Right ventricle myocardium superior (tissue), 1 donor: ENCODE measurements around the gene FBXO46. TPM values are rescaled to one million over a fixed set of nuclear protein-coding genes. Genes with fewer than 3 reads are reported as not detected.
A peak's percentile ranks its signal among the peaks of the same experiment; 100 is the strongest.
"Not testable (repeated sequence)": the region's sequence is repeated elsewhere in the genome, so short reads cannot be mapped to it uniquely, and the experiment has no call there.

Experiments used
- ATAC-seq: fragments of 200-7000 bp; cut with Tn5 transposase; one replicate; pipeline ENCODE4 v1.9.1; 2020; ENCODE audit warnings: mild to moderate bottlenecking; ENCODE audit not compliant: poor library complexity
- DNase-seq: peaks from one replicate; pipeline ENCODE4 v3.0.0-alpha.2; 2020
- intact Hi-C: fragments of 100-400 bp; cut with DNase I; formaldehyde crosslinking; loops from one replicate; pipeline ENCODE4 v1.11.2; 2022
- total RNA-seq: library from RNA; stranded (reverse); fragmentation: NEBNext Ultra II Directional; extraction: Animal tissue kit (Norgen Biotek cat#: 25700); gene quantifications from one replicate; pipeline ENCODE4 v1.2.1, GENCODE V29; 2021
- donor health status: DM: no; HTN: yes; CAD: no; lungs with severe emphysema.

FBXO46 gene
- total RNA-seq, 1 donor from 2014 or later, result 14.5 TPM

DNA sequence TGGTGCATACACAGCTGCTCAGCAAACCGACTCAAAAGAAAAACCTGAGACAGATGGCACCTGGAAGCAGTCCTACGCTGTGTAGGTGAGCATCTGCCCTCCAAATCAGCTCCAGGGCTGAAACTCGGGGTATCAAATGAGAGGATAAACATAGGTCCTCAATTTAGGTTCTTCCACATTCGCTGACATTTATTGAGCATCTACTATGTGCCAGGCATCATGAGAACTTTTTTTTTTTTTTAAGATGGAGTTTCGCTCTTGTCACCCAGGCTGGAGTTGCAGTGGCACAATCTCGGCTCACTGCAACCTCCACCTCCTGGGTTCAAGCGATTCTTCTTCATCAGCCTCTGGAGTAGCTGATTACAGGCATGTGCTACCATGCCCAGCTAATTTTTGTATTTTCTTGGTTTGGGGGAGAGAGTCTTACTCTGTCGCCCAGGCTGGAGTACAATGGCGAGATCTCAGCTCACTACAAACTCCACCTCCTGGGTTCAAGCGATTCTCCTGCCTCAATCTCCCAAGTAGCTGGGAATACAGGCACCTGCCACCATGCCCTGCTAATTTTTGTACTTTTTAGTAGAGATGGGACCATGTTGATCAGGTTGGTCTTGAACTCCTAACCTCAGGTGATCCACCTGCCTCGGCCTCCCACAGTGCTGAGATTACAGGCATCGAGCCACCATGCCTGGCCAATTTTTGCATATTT lies 24.8 kb downstream of the FBXO46 start:
- DNase-seq (no peak), ATAC-seq (no peak)
- intact Hi-C loops, result no loop called here

DNA sequence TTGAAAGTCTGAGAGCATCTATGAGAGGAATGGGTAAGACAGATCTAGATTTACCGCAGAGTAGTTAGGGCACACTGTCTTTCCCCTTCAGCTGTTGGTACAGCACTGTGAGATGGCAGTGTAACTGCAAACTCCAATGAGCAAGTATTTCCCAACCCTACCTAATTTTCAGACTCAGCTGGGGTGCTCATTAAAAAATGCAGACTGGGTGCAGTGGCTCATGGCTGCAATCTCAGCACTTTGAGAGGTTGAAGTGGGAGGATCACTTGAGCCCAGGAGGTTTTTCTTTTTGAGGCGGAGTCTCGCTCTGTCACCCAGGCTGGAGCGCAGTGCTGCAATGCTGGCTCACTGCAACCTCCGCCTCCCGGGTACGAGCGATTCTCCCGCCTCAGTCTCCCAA lies 25.6 kb downstream of the FBXO46 start:
- intact Hi-C loops, result no loop called here
- ATAC-seq (no peak), DNase-seq (no peak)

DNA sequence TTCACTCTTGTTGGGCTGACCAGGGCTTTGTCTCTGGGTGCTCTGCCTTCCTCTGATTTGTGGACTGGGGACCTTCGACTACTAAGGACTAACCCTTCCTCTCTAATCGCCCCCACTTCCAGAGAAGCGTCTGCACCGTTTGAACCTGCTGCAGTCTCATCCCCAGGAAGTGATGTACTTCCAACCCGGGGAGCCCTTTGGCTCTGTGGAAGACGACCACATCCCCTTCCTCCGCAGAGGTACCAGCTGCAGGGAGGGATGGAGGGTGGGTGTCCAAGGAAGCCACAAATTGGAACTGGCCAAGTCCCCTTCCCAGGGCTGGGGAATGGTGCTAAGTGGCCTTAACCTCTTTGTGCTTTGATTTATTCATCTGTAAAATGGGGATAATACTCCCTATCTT lies 29.0 kb downstream of the FBXO46 start:
- DNase-seq (no peak), ATAC-seq (no peak)
- intact Hi-C loops, result no loop called here

DNA sequence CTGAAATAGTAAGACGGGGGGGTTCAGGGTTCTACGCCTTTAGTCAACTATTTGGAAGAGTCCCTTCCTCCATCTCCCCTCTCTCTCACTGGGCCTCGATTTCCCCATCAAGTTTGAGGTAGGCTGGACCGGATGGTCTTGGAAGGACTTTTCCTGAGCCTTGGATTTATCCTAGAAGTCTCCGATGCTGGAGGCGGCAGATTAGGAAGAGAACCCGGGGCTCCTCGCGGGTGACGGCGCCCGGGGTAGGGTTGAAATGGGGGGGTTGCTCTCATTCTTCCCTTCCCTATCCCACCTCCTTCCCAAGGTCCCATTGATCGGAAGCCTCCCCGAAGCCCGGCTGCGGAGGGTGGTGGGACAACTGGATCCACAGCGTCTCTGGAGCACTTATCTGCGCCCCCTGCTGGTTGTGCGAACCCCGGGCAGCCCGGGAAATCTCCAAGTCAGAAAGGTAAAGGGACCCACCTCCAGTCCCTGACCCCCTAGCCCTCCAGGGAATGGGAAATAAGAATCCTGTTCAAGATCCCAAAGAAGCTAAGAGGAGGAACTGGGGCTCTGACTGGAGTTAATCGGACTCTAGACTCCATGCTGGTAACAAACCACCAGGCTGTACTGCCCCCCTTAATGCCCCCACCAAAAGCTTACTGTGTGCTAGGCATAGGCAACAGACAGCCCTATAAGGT lies 37.4 kb downstream of the FBXO46 start:
- ATAC-seq (peak; percentile 42), DNase-seq (peak; percentile 87)
- intact Hi-C loops, result no loop called here

DNA sequence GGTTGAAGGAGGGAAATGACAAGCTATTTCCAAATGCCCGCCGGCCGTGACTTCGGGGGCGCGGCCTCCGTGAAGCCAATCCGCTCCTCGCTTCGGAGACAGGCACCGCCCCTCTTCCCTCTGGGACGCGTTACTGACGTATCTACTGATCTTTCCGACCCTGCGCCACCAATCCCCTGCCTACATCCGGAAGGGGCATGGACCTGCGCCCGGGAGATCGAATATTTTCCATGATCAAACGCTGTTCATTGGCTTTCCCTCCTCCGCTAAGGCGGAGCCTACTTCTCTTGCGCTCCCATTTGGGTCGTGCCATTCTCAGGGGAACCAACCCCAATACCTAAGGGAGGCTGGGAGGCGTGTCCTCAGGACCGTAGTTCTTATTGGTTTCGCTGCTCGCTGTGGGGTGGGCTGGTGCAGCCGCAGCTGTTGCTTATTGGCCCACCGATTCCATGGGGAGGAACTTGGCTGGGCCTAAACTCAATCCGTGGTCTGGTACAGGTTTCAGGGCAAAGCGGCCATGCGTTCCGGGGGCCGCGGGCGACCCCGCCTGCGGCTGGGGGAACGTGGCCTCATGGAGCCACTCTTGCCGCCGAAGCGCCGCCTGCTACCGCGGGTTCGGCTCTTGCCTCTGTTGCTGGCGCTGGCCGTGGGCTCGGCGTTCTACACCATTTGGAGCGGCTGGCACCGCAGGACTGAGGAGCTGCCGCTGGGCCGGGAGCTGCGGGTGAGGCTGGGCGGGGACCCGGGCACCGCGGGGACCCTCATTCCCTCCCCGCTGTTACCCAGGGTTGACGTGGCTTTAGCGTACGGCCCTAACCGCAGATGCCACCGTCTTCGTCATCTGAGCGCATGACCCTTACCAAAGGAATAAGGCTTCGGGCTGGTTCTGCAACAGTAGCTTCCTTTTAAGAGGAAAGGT lies 38.2 kb downstream of the FBXO46 start, which contains the start of gene QPCTL:
QPCTL (plus strand) TSS at position 480 of the 919 bp plus-strand sequence; CDS start at position 518, 38 bp downstream.
- ATAC-seq, result peak; percentile 95
- intact Hi-C loops, result no loop called here
- peak; percentile 97 for DNase-seq

DNA sequence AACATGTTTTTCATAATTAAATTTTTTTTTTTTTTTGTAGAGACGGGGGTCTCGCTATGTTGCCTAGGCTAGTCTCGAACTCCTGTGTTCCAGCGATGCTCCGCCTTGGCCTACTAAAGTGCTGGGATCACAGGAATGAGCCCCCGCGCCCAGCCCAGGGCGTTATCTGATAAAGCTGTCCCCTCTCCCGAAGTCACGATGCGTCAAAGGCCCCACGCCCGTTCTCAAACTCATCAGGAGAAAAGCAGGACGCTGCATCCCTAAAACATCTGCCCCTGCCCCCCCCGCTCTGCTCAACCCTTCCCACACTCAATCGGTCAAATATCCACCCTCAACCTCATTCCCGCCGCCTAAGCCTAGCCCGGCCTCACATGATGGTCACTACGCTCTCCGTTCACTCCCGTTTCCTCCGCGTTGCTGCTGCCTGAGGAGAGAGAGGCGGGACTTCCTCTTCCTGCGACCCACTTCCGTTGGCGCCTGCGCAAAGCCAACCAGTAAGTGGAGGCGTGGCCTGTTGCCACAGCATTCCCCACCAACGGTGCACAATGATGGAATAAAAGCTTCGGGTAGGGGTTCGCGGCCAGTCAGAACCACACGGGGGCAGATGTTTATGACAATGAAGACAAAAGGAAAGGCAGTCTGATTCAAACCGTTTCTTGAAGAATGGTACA lies 39.0 kb downstream of the FBXO46 start, which contains the start of gene SNRPD2:
SNRPD2 (minus strand) TSS at position 438 of the 671 bp plus-strand sequence; CDS start at position 373, 65 bp downstream.
- intact Hi-C loops, result no loop called here
- ATAC-seq, result peak; percentile 92
- peak; percentile 95 for DNase-seq

DNA sequence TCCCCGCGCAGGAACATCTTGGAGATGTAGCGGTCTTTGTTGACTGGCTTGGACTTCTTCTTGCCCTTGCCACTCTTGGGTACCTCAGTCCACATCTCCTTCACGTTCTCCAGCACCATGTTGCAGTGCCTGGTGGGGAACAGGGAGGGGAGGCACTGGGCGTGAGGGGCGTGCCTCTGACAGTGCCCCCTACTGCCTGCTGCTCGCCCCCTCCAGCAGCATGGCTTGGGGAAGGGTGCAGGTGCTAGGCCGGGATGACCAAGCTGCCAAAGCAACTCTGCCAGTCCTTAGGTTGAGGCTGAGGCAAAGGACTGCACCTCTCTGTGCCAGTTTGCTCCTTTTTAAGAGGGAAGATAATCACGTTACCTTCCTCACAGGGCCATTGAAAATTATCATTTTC lies 43.1 kb downstream of the FBXO46 start:
- ATAC-seq, result no peak
- no peak for DNase-seq
- intact Hi-C loops, result no loop called here

DNA sequence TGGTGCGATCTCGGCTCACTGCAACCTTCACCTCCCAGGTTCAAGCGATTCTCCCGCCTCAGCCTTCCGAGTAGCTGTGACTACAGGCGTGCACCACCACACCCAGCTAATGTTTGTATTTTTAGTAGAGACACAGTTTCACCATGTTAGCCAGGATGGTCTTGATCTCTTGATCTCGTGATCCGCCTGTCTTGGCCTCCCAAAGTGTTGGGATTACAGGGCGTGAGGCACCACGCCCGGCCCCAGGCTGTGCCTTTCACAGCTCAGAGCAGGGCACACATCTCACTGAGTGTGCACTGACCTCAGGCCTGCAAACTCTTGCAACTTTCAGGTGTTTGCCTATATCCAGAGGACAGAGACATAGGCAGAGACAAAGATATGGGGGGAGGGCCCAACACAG lies 45.7 kb downstream of the FBXO46 start:
- ATAC-seq, intact Hi-C loops, DNase-seq: not testable (repeated sequence)

DNA sequence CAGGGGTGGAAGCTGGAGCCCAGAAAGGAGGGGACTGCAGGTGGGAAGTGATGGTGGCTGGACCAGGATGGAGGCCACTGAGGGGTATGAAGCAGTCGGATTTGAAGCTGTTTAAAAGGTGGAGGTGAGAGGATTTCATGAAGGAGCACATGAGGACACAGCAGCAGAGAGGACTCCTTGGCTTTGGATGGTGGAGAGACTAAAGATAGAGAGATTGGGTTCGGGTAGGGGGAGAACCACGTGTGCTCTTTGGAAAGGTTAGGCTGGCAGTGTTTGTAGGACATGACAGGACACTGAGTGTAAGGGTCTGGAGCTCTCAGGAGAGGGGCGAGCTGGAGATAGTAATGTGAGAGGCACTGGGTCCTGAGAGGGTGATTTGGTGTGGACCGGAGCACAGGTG lies 47.8 kb downstream of the FBXO46 start:
- DNase-seq (no peak), ATAC-seq (no peak)
- intact Hi-C loops, result no loop called here

DNA sequence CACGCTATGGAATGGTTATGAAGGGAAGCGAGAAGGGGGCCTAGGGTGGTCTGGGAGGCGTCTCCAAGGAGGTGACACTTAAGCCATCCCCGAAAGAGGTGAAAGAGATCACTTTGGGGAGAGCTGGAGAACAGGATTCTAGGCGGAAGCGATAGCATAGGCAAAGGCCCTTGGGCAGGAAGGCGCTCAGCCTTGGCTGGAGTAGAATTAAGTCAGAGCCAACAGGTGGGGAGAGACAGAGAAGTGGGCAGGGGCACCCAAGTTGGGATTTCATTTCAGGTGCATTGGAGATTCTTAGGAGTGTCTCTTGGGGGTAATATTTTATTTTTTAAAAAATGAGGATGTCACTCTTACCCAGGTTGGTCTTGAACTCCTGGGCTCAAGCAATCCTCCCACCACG lies 48.6 kb downstream of the FBXO46 start:
- no peak for ATAC-seq

DNA sequence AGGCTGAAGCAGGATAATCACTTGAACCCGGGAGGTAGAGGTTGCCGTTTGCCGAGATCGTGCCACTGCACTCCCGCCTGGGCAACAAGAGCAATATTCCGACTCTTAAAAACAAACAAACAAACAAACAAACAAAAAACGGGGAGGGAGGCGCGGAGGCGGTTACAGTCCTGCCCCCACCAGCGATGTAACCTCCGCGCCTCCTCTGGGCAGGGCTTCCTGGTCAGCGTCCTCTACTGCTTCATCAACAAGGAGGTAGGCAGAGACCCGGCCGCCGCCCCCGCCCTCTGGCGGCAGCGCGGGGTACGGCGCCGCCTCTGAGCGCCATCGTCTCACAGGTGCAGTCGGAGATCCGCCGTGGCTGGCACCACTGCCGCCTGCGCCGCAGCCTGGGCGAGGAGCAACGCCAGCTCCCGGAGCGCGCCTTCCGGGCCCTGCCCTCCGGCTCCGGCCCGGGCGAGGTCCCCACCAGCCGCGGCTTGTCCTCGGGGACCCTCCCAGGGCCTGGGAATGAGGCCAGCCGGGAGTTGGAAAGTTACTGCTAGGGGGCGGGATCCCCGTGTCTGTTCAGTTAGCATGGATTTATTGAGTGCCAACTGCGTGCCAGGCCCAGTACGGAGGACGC lies 49.2 kb downstream of the FBXO46 start:
- peak; percentile 93 for DNase-seq
- peak; percentile 92 for ATAC-seq
- intact Hi-C loops, result no loop called here

More for the DNA sequence above, 48.6 kb downstream of the FBXO46 start:
- intact Hi-C loops, result no loop called here
- DNase-seq, result no peak

DNA sequence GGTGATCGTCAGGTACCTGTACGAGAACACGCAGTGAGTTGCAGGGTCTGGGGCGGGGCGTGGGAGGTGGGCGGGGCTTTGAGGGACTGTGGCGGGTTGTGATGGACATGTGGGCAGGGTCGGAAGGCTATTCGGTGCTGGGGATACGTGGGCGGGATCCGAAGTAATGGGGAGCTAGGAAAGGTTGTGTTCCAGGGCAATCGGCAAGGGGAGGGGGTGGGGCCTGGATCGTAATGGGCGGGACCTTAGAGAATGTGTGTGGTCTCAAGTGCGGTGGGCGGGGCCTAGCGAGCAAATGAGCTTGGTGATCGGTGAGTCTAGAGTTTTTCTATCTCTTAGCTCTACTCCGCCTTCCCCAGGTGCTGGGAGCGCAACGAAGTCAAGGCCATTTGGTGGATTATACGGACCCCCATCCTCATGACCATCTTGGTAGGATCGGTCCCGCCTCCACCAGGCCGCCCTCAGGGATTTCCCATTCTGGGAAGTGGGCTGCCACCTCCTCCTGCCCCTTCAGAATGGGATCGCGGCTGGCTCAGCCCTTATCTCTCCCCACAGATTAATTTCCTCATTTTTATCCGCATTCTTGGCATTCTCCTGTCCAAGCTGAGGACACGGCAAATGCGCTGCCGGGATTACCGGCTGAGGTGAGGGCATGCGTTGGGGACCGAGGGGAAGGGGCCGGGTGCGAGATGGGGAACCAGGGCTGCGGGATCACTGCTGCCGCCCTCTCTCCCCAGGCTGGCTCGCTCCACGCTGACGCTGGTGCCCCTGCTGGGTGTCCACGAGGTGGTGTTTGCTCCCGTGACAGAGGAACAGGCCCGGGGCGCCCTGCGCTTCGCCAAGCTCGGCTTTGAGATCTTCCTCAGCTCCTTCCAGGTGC lies 53.1 kb downstream of the FBXO46 start:
- peak; percentile 79 for DNase-seq
- intact Hi-C loops, result no loop called here
- ATAC-seq, result peak; percentile 60

DNA sequence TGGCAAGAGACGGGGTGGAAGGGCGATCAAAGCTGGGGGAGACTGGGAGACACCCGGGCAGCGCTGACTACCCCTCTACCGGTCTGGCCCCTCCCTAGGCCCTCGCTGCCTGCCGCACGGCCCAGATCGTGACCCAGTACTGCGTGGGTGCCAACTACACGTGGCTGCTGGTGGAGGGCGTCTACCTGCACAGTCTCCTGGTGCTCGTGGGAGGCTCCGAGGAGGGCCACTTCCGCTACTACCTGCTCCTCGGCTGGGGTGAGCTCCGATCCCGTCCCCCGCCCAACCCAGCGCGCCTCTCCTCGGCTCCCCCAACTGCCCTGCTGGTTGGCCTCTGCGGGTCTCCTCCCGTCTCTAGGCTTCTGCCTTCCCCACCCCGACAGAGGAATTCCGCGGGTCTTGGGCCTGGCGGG lies 53.8 kb downstream of the FBXO46 start:
- intact Hi-C loops, result no loop called here
- ATAC-seq (peak; percentile 10), DNase-seq (no peak)

DNA sequence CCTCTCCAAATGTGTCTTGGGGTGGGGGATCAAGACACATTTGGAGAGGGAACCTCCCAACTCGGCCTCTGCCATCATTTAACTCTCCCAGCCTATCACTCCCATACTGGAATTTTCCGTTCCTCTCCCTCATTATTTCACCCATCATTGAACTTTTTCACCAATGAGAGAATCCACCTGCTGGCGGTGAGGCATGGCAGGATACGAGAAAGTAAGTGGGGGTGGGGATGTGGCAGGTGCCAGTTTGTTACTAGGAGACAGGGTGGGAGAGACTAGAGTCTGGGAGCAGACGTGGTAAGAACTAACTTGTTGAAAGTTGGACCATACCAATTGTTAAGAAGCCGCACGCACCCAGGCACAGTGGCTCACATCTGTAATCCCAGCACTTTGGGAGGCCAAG lies 55.8 kb downstream of the FBXO46 start:
- DNase-seq (no peak), ATAC-seq (no peak)
- intact Hi-C loops, result no loop called here

DNA sequence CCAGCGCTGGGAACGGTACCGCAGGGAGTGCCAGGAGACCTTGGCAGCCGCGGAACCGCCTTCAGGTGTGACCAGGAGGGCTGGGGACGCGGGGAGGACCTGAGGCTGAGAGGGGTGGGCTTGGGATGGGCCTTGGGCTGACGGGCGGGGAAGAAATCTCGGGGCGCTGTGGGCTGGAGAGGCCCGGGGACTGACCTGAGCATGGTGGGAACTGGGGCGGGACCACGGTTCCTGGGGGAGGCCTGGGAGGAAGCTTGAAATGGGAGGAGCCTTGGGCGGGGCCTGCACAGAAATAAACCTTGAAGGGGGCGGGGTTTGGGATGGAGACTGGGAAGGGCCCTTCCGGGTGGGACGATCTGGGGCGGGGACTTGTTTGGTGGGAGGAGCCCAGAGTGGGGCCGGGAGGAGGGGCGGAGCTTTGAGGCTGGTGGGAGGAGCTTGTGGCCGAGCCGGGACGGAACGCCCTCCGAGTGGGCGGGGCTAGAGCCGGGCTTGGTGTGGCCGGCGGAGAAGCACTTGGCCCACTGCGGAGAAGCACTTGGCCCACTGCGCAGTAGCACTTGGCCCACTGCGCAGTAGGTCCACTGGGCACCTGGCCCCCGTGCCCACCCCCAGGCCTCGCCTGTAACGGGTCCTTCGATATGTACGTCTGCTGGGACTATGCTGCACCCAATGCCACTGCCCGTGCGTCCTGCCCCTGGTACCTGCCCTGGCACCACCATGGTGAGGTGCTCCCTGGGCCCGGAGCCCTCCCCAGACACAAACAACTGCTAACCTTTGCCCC lies 59.8 kb downstream of the FBXO46 start:
- DNase-seq (peak; percentile 77), ATAC-seq (peak; percentile 61)
- intact Hi-C loops, result no loop called here

DNA sequence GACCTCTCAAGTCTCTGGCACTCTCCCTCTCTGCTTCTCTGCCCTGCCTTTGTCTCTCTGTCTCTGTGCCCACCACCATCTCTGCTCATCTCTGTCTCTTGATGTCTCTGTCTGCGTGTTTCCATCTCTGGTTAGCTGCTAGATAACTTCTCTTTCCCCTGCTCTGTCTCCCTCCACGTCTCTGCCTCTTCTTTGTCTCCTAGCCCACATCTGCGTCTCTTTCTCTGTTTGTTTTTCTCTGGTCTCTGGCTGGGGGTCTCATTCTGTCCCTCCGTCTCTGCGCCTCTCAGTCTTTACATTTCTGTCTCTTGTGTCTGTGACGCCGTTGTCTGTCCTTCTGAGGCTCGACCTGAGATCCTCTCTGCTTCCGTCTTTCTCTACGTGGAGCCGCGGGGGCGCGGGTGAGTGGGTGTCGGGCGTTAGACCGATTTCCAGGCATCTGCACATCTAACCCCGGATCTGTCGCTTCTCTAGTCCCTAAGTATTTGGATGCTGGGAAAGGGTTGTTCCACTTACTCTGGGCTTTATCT lies 62.3 kb downstream of the FBXO46 start:
- peak; percentile 1 for ATAC-seq
- no peak for DNase-seq
- intact Hi-C loops, result no loop called here
